GM21786 (cell line): Measurements from ENCODE around the gene TRIM51.
"Not testable (repeated sequence)": the region's sequence is repeated elsewhere in the genome, so short reads cannot be mapped to it uniquely, and the experiment has no call there.

Experiments
- ATAC-seq: cut with Tn5 transposase; IDR thresholded peaks from one replicate; pipeline ENCODE4 v1.9.1; 2021; ENCODE audit not compliant: unreplicated experiment

TRIM51 gene

GRCh38 chr11:55882997-55883396, at the start of gene TRIM51:
TRIM51 (plus strand) TSS chr11:55883297; CDS start chr11:55885429, 2,132 bp downstream.
- not testable (repeated sequence) for ATAC-seq

- ATAC-seq, result no peak
Observed at GRCh38 chr11:55838452-55838851, 44.6 kb upstream of the TRIM51 start, which contains the start of gene OR5D16. OR5D16 (plus strand) TSS chr11:55838752; CDS start chr11:55838752, 0 bp downstream.

- no peak for ATAC-seq
Observed at GRCh38 chr11:55847453-55847852, 35.6 kb upstream of the TRIM51 start.

- ATAC-seq, result no peak
Observed at GRCh38 chr11:55849037-55849436, 34.1 kb upstream of the TRIM51 start.

GRCh38 chr11:55852141-55852540, 31.0 kb upstream of the TRIM51 start:
- ATAC-seq, result no peak

GRCh38 chr11:55854704-55855103, 28.4 kb upstream of the TRIM51 start:
- peak; percentile 76 for ATAC-seq

GRCh38 chr11:55867354-55867753, 15.7 kb upstream of the TRIM51 start:
- not testable (repeated sequence) for ATAC-seq

- not testable (repeated sequence) for ATAC-seq
Observed at GRCh38 chr11:55872731-55873130, 10.4 kb upstream of the TRIM51 start.

GRCh38 chr11:55873146-55873545, 10.0 kb upstream of the TRIM51 start:
- ATAC-seq, result not testable (repeated sequence)

- not testable (repeated sequence) for ATAC-seq
Observed at GRCh38 chr11:55884995-55885394, 1.9 kb downstream of the TRIM51 start.

- not testable (repeated sequence) for ATAC-seq
Observed at GRCh38 chr11:55885481-55885880, 2.4 kb downstream of the TRIM51 start.

- no peak for ATAC-seq
Observed at GRCh38 chr11:55895216-55895615, 12.1 kb downstream of the TRIM51 start.

- no peak for ATAC-seq
Observed at GRCh38 chr11:55902308-55902707, 19.2 kb downstream of the TRIM51 start.

- no peak for ATAC-seq
Observed at GRCh38 chr11:55914482-55914881, 31.4 kb downstream of the TRIM51 start, which contains the start of gene OR5W2. OR5W2 (minus strand) TSS chr11:55914582; CDS start chr11:55914582, 0 bp downstream.

- no peak for ATAC-seq
Observed at GRCh38 chr11:55920537-55920936, 37.4 kb downstream of the TRIM51 start.

- no peak for ATAC-seq
Observed at GRCh38 chr11:55936300-55936699, 53.2 kb downstream of the TRIM51 start, which contains the start of gene OR5I1. OR5I1 (minus strand) TSS chr11:55936400; CDS start chr11:55936400, 0 bp downstream.
